SK-N-SH treated with all-trans-retinoic acid at 6 μM for 48 hours (cell line): ENCODE measurements around the gene GJB5.
"Not testable (repeated sequence)": the region's sequence is repeated elsewhere in the genome, so short reads cannot be mapped to it uniquely, and the experiment has no call there.

Experiments used
- ATAC-seq: fragments of 200-7000 bp; cut with Tn5 transposase; 3 replicates; pipeline ENCODE4 v1.9.1; 2020; ENCODE audit warnings: mild to moderate bottlenecking, moderate library complexity
- ARNTL ChIP-seq: fragments of 450-650 bp; formaldehyde crosslinking; IDR thresholded peaks from 2 replicates; pipeline ENCODE4 v1.5.0; 2020; ENCODE audit warnings: low read depth, mild to moderate bottlenecking, moderate library complexity, borderline replicate concordance
- BACH2 ChIP-seq: fragments of 250-450 bp; sonication (Bioruptor Pico); IDR thresholded peaks from 2 replicates; pipeline ENCODE4 v1.9.0; 2021; ENCODE audit warnings: mild to moderate bottlenecking, borderline replicate concordance
- CREB5 ChIP-seq: fragments of 250-450 bp; sonication (Bioruptor Pico); IDR thresholded peaks from 2 replicates; pipeline ENCODE4 v1.5.1; 2020; ENCODE audit warnings: low read depth, mild to moderate bottlenecking, moderate library complexity
- CSDC2 ChIP-seq: fragments of 250-450 bp; sonication (Bioruptor Pico); IDR thresholded peaks from 2 replicates; pipeline ENCODE4 v1.5.0; 2020; ENCODE audit warnings: mild to moderate bottlenecking, moderate library complexity
- CSRNP3 ChIP-seq: fragments of 250-450 bp; sonication (Bioruptor Pico); IDR thresholded peaks from 2 replicates; pipeline ENCODE4 v1.5.1; 2021; ENCODE audit warnings: mild to moderate bottlenecking, moderate library complexity
- ESRRG ChIP-seq: fragments of 250-450 bp; sonication (Bioruptor Pico); IDR thresholded peaks from 2 replicates; pipeline ENCODE4 v1.6.1; 2021; ENCODE audit warnings: mild to moderate bottlenecking
- GLIS3 ChIP-seq: fragments of 250-450 bp; sonication (Bioruptor Pico); IDR thresholded peaks from 2 replicates; pipeline ENCODE4 v1.5.0; 2020; ENCODE audit warnings: mild to moderate bottlenecking, moderate library complexity
- ISL1 ChIP-seq: fragments of 250-450 bp; sonication (Bioruptor Pico); IDR thresholded peaks from 2 replicates; pipeline ENCODE4 v2.1.2; 2022; ENCODE audit warnings: mild to moderate bottlenecking, moderate library complexity
- OSR1 ChIP-seq: fragments of 250-450 bp; sonication (Bioruptor Pico); IDR thresholded peaks from 2 replicates; pipeline ENCODE4 v1.8.0; 2022; ENCODE audit warnings: moderate library complexity, mild to moderate bottlenecking, inconsistent platforms
- PATZ1 ChIP-seq: fragments of 250-450 bp; sonication (Bioruptor Pico); IDR thresholded peaks from 2 replicates; pipeline ENCODE4 v1.8.0; 2020; ENCODE audit warnings: mild to moderate bottlenecking, moderate library complexity, borderline replicate concordance
- POU6F1 ChIP-seq: fragments of 250-450 bp; sonication (Bioruptor Pico); IDR thresholded peaks from 2 replicates; pipeline ENCODE4 v1.8.0; 2021; ENCODE audit warnings: low read depth, mild to moderate bottlenecking, moderate library complexity, borderline replicate concordance
- RARB ChIP-seq: fragments of 250-450 bp; sonication (Bioruptor Pico); IDR thresholded peaks from 2 replicates; pipeline ENCODE4 v1.8.0; 2021; ENCODE audit warnings: mild to moderate bottlenecking, moderate library complexity
- SNAI2 ChIP-seq: fragments of 250-450 bp; sonication (Bioruptor Pico); IDR thresholded peaks from 2 replicates; pipeline ENCODE4 v1.5.0; 2020; ENCODE audit warnings: mild to moderate bottlenecking, moderate library complexity
- TCF4 ChIP-seq: fragments of 250-450 bp; sonication (Bioruptor Pico); IDR thresholded peaks from 2 replicates; pipeline ENCODE4 v1.8.0; 2021; ENCODE audit warnings: mild to moderate bottlenecking, moderate library complexity, borderline replicate concordance
- TOX ChIP-seq: fragments of 250-450 bp; sonication (Bioruptor Pico); IDR thresholded peaks from 2 replicates; pipeline ENCODE4 v1.8.0; 2021; ENCODE audit warnings: mild to moderate bottlenecking, moderate library complexity, borderline replicate concordance
- ZC3H10 ChIP-seq: fragments of 250-450 bp; sonication (Bioruptor Pico); IDR thresholded peaks from 2 replicates; pipeline ENCODE4 v1.5.1; 2021; ENCODE audit warnings: mild to moderate bottlenecking, moderate library complexity
- ZFP3 ChIP-seq: fragments of 250-450 bp; sonication (Bioruptor Pico); IDR thresholded peaks from 2 replicates; pipeline ENCODE4 v1.5.0; 2020; ENCODE audit warnings: mild to moderate bottlenecking, moderate library complexity
- ZFP30 ChIP-seq: fragments of 450-650 bp; formaldehyde crosslinking; IDR thresholded peaks from 2 replicates; pipeline ENCODE4 v1.5.0; 2022; ENCODE audit warnings: mild to moderate bottlenecking, moderate library complexity
- ZNF565 ChIP-seq: fragments of 450-650 bp; formaldehyde crosslinking; conservative IDR thresholded peaks from 2 replicates; pipeline ENCODE4 v1.5.0; 2020; ENCODE audit warnings: low read depth, mild to moderate bottlenecking, moderate library complexity
- ZNF70 ChIP-seq: fragments of 450-650 bp; formaldehyde crosslinking; IDR thresholded peaks from 2 replicates; pipeline ENCODE4 v1.5.0; 2020; ENCODE audit warnings: mild to moderate bottlenecking, moderate library complexity
- ZNF8 ChIP-seq: fragments of 450-650 bp; formaldehyde crosslinking; IDR thresholded peaks from 2 replicates; pipeline ENCODE4 v1.5.0; 2020; ENCODE audit warnings: mild to moderate bottlenecking, moderate library complexity
- TF ChIP-seq, protein P1 (sequence below): fragments of 250-450 bp; sonication (Bioruptor Pico); IDR thresholded peaks from 2 replicates; pipeline ENCODE4 v1.5.0; 2020; ENCODE audit warnings: mild to moderate bottlenecking, moderate library complexity

The GJB5 gene

GRCh38 chr1:34736692-34737091 is 18.2 kb upstream of the GJB5 start:
- TF ChIP-seq GLIS3 (CRISPR knock-in tag) (no peak), ARNTL (CRISPR knock-in tag) (no peak), ISL1 (CRISPR knock-in tag) (no peak), ZC3H10 (CRISPR knock-in tag) (no peak), ESRRG (CRISPR knock-in tag) (no peak), CSDC2 (CRISPR knock-in tag) (no peak), SNAI2 (CRISPR knock-in tag) (no peak), CSRNP3 (CRISPR knock-in tag) (no peak), TOX (CRISPR knock-in tag) (no peak), RARB (CRISPR knock-in tag) (no peak), ZFP30 (CRISPR knock-in tag) (no peak), PATZ1 (CRISPR knock-in tag) (no peak), ZNF70 (CRISPR knock-in tag) (no peak), TCF4 (CRISPR knock-in tag) (no peak), OSR1 (no peak), CREB5 (no peak), ZNF8 (CRISPR knock-in tag) (no peak), ZFP3 (CRISPR knock-in tag) (no peak), POU6F1 (CRISPR knock-in tag) (no peak), ZNF565 (CRISPR knock-in tag) (no peak)
- TF ChIP-seq, all 23 proteins: peak for 0
- no peak for ATAC-seq

DNA sequence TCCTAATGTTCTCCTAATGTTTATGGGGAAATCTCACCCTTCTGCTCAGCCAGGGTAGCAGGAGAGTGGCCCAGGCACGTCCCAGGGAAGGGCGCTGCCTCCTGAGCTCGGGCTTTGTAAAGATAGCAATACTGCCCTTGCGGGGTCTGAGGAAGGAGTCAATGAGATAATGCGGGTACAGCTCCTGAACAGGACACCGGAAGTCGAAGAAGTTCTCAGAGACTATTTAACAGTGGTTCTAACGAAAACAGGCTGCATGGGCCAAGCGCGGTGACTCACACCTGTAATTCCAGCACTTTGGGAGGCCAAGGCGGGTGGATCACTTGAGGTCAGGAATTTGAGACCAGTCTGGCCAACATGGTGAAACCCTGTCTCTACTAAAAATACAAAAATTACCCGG is 17.6 kb upstream of the GJB5 start:
- ATAC-seq: not testable (repeated sequence)

DNA sequence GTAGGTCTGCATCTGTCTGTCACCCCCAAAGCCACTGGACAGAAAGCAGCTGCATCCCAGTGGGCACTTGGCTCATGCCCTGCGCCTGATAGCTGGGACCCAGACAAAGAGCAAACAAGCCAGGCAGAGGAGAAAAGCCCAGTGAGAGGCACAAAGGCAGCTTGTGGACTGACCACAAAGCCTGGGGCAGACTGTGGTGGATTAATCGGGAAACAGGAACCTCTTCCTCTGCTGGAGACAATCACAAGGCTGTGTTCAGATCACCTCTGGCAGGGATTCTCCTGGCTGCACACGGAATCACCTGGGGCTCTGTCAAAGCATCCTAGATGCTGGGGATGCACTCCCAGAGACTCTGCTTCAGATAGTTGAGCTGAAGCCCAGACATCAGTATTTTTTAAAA is 15.2 kb upstream of the GJB5 start:
- no peak for ATAC-seq
- TF ChIP-seq TOX (CRISPR knock-in tag) (no peak), PATZ1 (CRISPR knock-in tag) (no peak), CSRNP3 (CRISPR knock-in tag) (no peak), TCF4 (CRISPR knock-in tag) (no peak), ESRRG (CRISPR knock-in tag) (no peak), CREB5 (no peak), ZNF8 (CRISPR knock-in tag) (no peak), SNAI2 (CRISPR knock-in tag) (no peak), ISL1 (CRISPR knock-in tag) (no peak), ZC3H10 (CRISPR knock-in tag) (no peak), ZNF565 (CRISPR knock-in tag) (no peak), RARB (CRISPR knock-in tag) (no peak), GLIS3 (CRISPR knock-in tag) (no peak), BACH2 (CRISPR knock-in tag) (no peak)
- TF ChIP-seq, protein P1, sequence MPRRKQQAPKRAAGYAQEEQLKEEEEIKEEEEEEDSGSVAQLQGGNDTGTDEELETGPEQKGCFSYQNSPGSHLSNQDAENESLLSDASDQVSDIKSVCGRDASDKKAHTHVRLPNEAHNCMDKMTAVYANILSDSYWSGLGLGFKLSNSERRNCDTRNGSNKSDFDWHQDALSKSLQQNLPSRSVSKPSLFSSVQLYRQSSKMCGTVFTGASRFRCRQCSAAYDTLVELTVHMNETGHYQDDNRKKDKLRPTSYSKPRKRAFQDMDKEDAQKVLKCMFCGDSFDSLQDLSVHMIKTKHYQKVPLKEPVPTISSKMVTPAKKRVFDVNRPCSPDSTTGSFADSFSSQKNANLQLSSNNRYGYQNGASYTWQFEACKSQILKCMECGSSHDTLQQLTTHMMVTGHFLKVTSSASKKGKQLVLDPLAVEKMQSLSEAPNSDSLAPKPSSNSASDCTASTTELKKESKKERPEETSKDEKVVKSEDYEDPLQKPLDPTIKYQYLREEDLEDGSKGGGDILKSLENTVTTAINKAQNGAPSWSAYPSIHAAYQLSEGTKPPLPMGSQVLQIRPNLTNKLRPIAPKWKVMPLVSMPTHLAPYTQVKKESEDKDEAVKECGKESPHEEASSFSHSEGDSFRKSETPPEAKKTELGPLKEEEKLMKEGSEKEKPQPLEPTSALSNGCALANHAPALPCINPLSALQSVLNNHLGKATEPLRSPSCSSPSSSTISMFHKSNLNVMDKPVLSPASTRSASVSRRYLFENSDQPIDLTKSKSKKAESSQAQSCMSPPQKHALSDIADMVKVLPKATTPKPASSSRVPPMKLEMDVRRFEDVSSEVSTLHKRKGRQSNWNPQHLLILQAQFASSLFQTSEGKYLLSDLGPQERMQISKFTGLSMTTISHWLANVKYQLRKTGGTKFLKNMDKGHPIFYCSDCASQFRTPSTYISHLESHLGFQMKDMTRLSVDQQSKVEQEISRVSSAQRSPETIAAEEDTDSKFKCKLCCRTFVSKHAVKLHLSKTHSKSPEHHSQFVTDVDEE: no peak
